Caco-2 (cell line): ENCODE results near the gene KCTD17. TPM values are rescaled to one million over a fixed set of nuclear protein-coding genes. Genes with fewer than 3 reads are reported as not detected.
A peak's percentile ranks its signal among the peaks of the same experiment; 100 is the strongest.

Experiments
- BruUV-seq: library from RNA; stranded (reverse); fragments of 400-500 nt; replicated peaks from 2 replicates; lab custom pipeline; 2021; lab: Mats Ljungman, UMichigan
- CTCF ChIA-PET: fragments of 300-600 bp; sonication (Branson Sonifier 250); formaldehyde crosslinking; loops from one replicate; lab custom pipeline; 2022; ENCODE audit warnings: antibody characterized with exemption; lab: Charles Lee
- POLR2A ChIA-PET: fragments of 300-600 bp; sonication (Branson Sonifier 250); formaldehyde crosslinking; loops from one replicate; lab custom pipeline; 2022; ENCODE audit warnings: antibody characterized with exemption; lab: Charles Lee
- DNase-seq, 2 experiments: peaks; one replicate each; pipeline versions ENCODE4 v3.0.0 to v3.0.0-alpha.2; 2020 to 2022
- H3K27me3 ChIP-seq: replicated peaks from 2 replicates; pipeline ENCODE4 v1.6.0; 2011; ENCODE audit warnings: low read length; ENCODE audit not compliant: control insufficient read depth, insufficient read depth
- H3K36me3 ChIP-seq: 2 replicates; pipeline ENCODE4 v1.5.1; 2011; ENCODE audit warnings: low read length; ENCODE audit not compliant: control insufficient read depth, insufficient read depth
- H3K4me1 ChIP-seq: fragments of 250-450 bp; sonication (Bioruptor Pico); 2 replicates; pipeline ENCODE4 v1.5.1; 2020; ENCODE audit warnings: mild to moderate bottlenecking
- H3K4me3 ChIP-seq: 2 replicates; pipeline ENCODE4 v1.5.1; 2011; ENCODE audit warnings: low read depth, mild to moderate bottlenecking, control low read depth, low read length
- H3K9me3 ChIP-seq: fragments of 250-450 bp; sonication (Bioruptor Pico); 2 replicates; pipeline ENCODE4 v1.5.1; 2020; ENCODE audit warnings: mild to moderate bottlenecking, moderate library complexity
- H3K27ac Mint-ChIP-seq: one replicate; pipeline ENCODE4 v1.8.0; 2022; ENCODE audit warnings: mixed read lengths; ENCODE audit not compliant: unreplicated experiment
- H3K27me3 Mint-ChIP-seq: one replicate; pipeline ENCODE4 v1.8.0; 2022; ENCODE audit warnings: mixed read lengths; ENCODE audit not compliant: insufficient read depth, unreplicated experiment
- H3K36me3 Mint-ChIP-seq: one replicate; pipeline ENCODE4 v1.8.0; 2022; ENCODE audit warnings: mild to moderate bottlenecking, mixed read lengths; ENCODE audit not compliant: insufficient read depth, unreplicated experiment
- H3K4me1 Mint-ChIP-seq: one replicate; pipeline ENCODE4 v1.8.0; 2022; ENCODE audit warnings: low read depth, mixed read lengths; ENCODE audit not compliant: unreplicated experiment
- H3K4me3 Mint-ChIP-seq: one replicate; pipeline ENCODE4 v1.8.0; 2022; ENCODE audit warnings: mild to moderate bottlenecking, moderate library complexity, mixed read lengths; ENCODE audit not compliant: unreplicated experiment
- H3K9me3 Mint-ChIP-seq: one replicate; pipeline ENCODE4 v1.8.0; 2022; ENCODE audit warnings: mixed read lengths; ENCODE audit not compliant: unreplicated experiment
- CTCF ChIP-seq, 2 experiments: fragments of 200-600 bp in 1 of 2; IDR thresholded peaks; 1 replicate in 1 of 2; 2 replicates in 1 of 2; pipeline versions ENCODE4 v1.5.1 to v1.8.0; 2011 to 2022; ENCODE audit warnings: antibody characterized with exemption in 1 of 2, control low read depth in 1 of 2, inconsistent platforms in 1 of 2, low read depth in 1 of 2, low read length in 1 of 2, mild to moderate bottlenecking in 1 of 2, moderate library complexity in 1 of 2; ENCODE audit not compliant: insufficient read depth in 1 of 2, severe bottlenecking in 1 of 2, unreplicated experiment in 1 of 2
- intact Hi-C: fragments of 100-400 bp; cut with micrococcal nuclease; formaldehyde crosslinking; loops from one replicate; pipeline ENCODE4 v1.10.0; 2022; ENCODE audit not compliant: unreplicated experiment
- total RNA-seq: library from RNA; stranded (reverse); gene quantifications from 2 replicates; pipeline ENCODE4 v1.2.3, GENCODE V29; 2022

Gene KCTD17
- total RNA-seq, 1 experiment from 2014 or later = 19.8 TPM

GRCh38 chr22:37044634-37045625 is 6.6 kb upstream of the KCTD17 start:
- Mint-ChIP-seq H3K27ac (no peak overlapping the region), H3K9me3 (no peaks in the 10 kb centered on the region), H3K4me1 (peaks cover 20% of the 10 kb centered on the region), H3K4me3 (no peak overlapping the region), H3K36me3 (no peaks in the 10 kb centered on the region), H3K27me3 (no peaks in the 10 kb centered on the region)
- ChIA-PET POLR2A (interaction anchor here (1.0 to 2.5 kb wide), 5 partner anchors 10 to 516 kb away, joined by 3 to 22 read pairs (median 8); partner anchors contain the start of genes EIF3D, MPST and TST), CTCF (interaction anchor here (0.9 to 2.9 kb wide), 8 partner anchors 13 to 189 kb away, joined by 3 to 45 read pairs (median 4); partner anchors contain the start of genes MPST and TST)
- Histone ChIP-seq H3K4me1 (peaks cover 27% of the 10 kb centered on the region), H3K36me3 (no peaks in the 10 kb centered on the region), H3K9me3 (no peaks in the 10 kb centered on the region), H3K4me3 (no peak overlapping the region), H3K27me3 (no peaks in the 10 kb centered on the region)
- BruUV-seq = no TSS peak
- intact Hi-C loops = loop anchor here (1.0 kb wide), 1 partner anchor 13 kb away; no protein-coding TSS in a partner anchor
- TF ChIP-seq CTCF (IDR thresholded peaks at IDR 0.05; ENCODE audit: insufficient read depth in 1 of 2, low read depth in 1 of 2, low read length in 1 of 2, severe bottlenecking in 1 of 2, unreplicated experiment in 1 of 2) = no peak
- no peak for DNase-seq

- Mint-ChIP-seq H3K36me3 (no peaks in the 10 kb centered on the region), H3K27ac (no peak overlapping the region), H3K4me1 (peaks cover 14% of the 10 kb centered on the region), H3K27me3 (no peaks in the 10 kb centered on the region), H3K4me3 (no peak overlapping the region), H3K9me3 (no peaks in the 10 kb centered on the region)
- ChIA-PET CTCF (interaction anchor here (0.7 to 1.2 kb wide), 3 partner anchors 14 to 155 kb away, joined by 3 to 10 read pairs (median 7); partner anchors contain the start of genes MPST and TST), POLR2A (interaction anchor here (0.5 kb wide), 1 partner anchor 64 kb away, joined by 10 read pairs; no protein-coding TSS in a partner anchor)
- intact Hi-C loops = no loop called here
- TF ChIP-seq CTCF (IDR thresholded peaks at IDR 0.05; ENCODE audit: insufficient read depth in 1 of 2, low read depth in 1 of 2, low read length in 1 of 2, severe bottlenecking in 1 of 2, unreplicated experiment in 1 of 2) = peak; percentile 3 to 29
- Histone ChIP-seq H3K9me3 (no peaks in the 10 kb centered on the region), H3K27me3 (no peaks in the 10 kb centered on the region), H3K4me1 (peaks cover 26% of the 10 kb centered on the region), H3K4me3 (no peak overlapping the region), H3K36me3 (no peaks in the 10 kb centered on the region)
- no peak for DNase-seq
- BruUV-seq = no TSS peak
These were observed 5.6 kb upstream of the KCTD17 start for GRCh38 chr22:37045958-37046357.

- Mint-ChIP-seq H3K4me1 (peaks cover 13% of the 10 kb centered on the region), H3K27ac (no peak overlapping the region), H3K36me3 (no peaks in the 10 kb centered on the region), H3K9me3 (no peaks in the 10 kb centered on the region), H3K27me3 (no peaks in the 10 kb centered on the region), H3K4me3 (no peak overlapping the region)
- peaks cover 26% of the 10 kb centered on the region for H3K4me1 ChIP-seq
- ChIA-PET POLR2A (interaction anchor here (0.5 kb wide), 1 partner anchor 63 kb away, joined by 10 read pairs; no protein-coding TSS in a partner anchor), CTCF (interaction anchor here (0.6 to 1.2 kb wide), 4 partner anchors 14 to 154 kb away, joined by 3 to 10 read pairs (median 5); partner anchors contain the start of genes MPST and TST)
- TF ChIP-seq CTCF (IDR thresholded peaks at IDR 0.05; ENCODE audit: insufficient read depth in 1 of 2, low read depth in 1 of 2, low read length in 1 of 2, severe bottlenecking in 1 of 2, unreplicated experiment in 1 of 2) = no peak
- DNase-seq = no peak
- H3K36me3 ChIP-seq = no peaks in the 10 kb centered on the region
- no TSS peak for BruUV-seq
- intact Hi-C loops = no loop called here
- H3K27me3 ChIP-seq = no peaks in the 10 kb centered on the region
- no peaks in the 10 kb centered on the region for H3K9me3 ChIP-seq
- H3K4me3 ChIP-seq = no peak overlapping the region
These were observed 5.0 kb upstream of the KCTD17 start for GRCh38 chr22:37046589-37046988.
